ENCODE data around the gene UNKL.

The UNKL gene

DNA sequence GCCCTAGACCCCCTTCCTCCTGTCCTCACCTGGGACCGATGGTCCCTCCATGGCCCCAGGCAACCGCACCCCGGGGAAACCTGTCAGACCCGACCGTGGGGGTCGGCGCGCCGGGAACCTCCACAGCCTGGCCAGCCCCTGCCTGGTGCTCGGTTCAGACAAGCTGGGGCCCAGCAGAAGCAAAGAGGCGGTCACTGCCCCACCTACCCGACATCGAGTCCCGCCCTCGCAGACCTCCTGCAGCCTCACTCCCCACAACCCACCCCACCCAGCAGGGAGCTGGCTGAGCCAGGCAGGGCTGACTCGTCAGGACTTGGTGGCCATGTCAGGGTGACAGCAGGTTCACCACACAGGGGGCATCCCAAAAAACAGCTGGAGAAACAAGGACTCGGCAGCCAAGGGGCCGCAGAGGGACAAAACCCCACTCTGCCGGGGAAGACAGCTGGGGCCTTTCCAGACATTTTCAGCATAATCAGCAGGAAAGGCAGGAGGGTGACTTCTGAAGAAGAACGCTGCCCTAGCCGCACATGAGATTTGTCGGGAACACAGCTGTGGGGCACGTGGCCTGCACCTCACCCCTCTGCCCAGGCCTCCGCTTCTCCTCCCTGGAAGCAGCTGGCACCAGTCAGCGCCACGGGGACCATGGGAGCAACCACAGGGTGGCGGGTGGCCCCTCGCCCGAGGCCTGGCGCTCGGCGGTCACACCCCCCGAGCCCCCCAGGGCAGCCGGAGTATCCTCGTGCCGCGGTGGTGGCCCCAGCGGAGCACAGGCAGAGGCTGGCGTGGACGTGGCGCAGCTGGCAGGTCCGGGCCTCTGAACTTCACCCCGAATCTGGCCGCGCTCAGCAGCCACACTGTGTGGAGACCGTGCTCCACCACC is 39.8 kb downstream of the UNKL start:
- no peak for DNase-seq

DNA sequence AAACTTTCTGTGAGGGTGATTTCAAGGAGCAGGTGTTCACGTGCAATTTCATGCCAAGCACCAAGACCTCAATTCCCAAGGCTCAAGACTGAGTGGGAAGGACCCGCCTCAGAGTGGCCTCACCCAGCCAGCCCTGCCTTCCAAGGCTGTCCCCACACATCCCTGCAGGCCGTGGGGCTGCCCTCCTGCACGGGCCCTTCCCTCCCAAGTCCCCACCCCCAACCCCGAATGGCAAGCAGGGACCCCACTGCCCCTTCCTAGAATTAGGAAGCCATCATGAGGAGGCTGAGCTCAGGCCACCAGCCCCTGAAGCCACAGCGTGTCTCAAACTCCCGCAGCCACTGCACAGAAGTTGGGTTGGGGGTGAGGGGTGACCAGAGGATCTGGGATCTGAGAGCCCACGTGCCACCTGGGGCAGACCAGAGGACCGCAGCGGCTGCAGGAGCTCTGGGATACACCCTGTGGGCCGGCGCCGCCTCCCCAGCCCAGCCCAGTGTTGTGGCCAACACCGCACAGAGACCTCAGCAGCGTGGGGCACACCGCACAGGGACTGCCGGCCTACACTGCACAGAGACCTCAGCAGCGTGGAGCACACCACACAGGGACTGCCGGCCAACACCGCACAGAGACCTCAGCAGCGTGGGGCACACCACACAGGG is 42.1 kb downstream of the UNKL start:
- DNase-seq = no peak

DNA sequence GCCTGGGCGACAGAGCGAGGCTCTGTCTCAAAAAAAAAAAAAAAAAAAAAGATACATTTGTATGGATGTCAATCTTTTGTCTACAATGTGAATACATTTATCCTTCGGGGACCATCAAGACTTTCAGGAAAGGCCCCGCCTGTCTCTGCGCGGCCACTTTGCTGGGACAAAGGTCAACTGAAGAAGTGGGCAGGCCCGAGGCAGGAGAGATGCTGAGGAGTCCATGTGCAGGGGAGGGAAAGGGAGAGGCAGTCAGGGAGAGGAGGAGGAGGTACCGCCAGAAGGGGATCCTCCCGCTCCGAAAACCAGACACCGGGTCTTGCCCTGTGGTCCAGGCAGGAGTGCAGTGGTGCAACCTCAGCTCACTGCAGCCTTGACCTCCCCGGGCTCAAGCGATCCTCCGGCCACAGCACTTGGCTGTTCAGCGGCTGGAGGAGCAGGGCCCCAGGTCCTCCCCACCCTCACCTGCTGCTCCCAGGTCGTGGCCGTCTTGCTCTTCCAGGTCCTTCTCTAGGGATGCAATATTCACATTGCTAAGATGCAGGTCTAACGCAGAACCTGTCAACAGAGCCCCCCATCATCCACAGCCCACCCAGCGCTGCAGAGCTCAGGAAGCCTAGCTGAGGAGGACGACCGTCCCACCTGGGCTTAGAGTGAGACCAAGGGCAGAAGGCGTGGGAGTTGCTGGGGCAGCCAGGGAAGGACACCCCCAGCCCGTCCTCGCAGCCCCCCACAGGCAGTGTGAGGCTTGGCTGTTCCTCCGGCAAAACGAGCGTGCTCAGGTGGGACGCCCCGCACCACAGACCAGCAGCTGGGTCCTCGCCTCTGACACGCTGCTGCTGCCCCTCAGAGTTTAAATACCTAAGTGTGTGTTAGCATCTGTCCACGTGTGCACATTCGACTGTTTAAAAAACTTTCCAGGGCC is 43.2 kb downstream of the UNKL start:
- no peak for DNase-seq

DNA sequence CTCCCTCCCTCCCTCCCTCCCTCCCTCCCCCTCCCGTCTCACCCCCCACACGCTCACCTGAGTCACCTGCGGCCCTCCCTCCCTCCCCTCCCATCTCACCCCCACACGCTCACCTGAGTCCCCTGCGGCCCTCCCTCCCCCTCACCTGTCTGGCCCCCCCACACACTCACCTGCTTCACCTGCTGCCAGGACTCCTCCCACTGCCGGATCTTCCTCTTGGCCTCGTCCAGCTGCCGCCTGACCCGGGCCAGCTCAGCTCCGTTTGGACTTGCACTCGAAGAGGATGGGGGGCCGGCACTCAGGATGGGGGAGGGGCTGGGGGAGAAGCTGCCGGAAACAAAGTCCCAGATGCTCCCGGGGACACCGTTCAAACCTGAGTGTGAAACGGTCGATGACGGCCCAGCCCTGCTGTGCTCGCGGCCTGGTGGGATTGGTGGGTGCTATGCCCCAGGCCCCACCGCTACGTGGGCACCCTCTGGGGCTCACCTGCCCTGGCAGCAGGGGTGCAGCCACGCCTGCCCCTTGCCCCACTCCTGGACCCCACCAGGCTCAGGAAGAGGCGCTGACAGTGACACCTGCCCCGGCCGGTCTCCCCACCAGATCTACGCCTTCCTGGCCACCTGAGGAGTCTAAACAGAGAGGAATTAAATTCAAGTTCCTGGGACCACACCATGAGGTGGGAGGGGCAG is 46.9 kb downstream of the UNKL start:
- DNase-seq = no peak

GRCh38 chr16:1366712-1367299 is 47.7 kb downstream of the UNKL start:
- DNase-seq = no peak

DNA sequence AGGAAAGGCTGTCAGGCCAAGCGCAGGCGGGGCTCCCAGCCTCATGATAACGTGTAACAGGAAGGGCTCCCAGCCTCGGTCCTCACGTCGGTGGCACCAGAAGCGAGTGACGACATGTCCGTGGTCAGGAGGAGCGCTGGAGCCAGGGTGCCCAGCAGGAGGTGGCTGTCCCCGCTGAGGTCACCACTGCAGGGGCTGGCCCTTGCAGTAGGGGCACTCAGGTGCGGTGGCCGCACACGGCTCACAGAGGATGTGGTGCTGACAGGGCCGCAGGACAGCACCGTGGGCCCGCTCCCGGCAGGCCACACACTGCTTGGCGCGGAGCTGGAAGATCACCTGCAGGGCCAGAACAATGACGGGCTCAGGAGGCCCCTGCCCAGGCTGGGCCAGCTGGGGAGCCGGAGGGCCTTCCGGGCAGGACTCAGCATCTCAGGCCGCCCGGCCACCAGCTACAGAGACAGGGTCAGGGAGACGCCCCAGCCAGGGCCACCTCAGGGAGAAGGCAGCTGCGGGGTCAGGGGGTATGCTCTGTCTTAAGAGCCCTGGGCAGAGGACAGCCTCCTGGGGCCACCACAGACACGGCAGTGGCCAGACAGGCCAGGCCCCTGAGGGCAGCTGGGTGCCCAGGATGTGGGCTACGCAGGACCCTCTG is 48.3 kb downstream of the UNKL start:
- DNase-seq = no peak

- no peak for DNase-seq
These were observed 50.0 kb downstream of the UNKL start for GRCh38 chr16:1364510-1364909.

DNA sequence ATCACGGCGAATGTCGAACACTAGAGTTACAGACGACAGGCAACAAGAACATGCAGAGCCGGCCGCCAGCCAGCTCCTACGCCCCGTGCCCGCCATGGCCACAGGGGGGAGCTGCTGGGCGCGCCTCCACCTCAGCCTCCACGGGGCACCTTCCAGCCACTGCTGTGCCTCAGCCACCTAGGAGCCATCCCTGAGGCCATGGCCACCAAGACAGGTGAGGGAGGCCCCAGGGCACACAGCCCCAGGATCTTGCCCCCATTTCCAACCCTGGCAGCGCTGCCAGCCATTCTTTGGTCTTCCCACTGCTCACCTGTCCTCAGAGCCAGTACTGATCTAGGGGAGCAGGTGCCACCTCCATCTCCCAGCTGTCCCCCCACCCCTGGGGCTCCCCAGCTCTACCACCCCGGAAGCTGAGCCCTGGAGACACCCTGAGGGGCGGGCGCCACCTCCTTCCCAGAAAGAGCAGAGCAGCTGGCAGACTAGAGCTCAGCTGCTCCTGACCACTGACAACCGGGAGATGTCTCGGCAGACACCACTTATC is 50.9 kb downstream of the UNKL start:
- no peak for DNase-seq

GRCh38 chr16:1362807-1363206 is 51.7 kb downstream of the UNKL start:
- DNase-seq = no peak

DNA sequence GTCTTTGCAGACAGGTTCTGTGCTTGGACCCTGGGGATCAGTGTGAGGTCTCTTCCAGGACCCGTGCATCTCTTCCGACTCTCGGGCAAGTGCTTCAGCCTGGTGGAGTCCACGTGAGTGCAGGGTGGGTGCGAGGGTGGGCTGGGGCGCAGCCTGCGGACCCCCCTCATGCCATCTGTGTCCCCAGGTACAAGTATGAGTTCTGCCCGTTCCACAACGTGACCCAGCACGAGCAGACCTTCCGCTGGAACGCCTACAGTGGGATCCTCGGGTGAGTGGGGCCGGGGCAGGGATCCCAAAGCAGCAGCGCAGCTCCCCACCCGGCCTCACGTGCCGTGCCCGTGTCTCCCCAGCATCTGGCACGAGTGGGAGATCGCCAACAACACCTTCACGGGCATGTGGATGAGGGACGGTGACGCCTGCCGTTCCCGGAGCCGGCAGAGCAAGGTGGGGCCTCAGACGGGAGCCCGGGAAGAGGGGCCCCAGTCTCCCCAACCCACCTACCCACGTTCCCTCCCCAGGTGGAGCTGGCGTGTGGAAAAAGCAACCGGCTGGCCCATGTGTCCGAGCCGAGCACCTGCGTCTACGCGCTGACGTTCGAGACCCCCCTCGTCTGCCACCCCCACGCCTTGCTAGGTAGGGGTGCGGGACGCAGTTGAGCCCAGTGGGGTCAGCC is 52.7 kb downstream of the UNKL start:
- DNase-seq = no peak

DNA sequence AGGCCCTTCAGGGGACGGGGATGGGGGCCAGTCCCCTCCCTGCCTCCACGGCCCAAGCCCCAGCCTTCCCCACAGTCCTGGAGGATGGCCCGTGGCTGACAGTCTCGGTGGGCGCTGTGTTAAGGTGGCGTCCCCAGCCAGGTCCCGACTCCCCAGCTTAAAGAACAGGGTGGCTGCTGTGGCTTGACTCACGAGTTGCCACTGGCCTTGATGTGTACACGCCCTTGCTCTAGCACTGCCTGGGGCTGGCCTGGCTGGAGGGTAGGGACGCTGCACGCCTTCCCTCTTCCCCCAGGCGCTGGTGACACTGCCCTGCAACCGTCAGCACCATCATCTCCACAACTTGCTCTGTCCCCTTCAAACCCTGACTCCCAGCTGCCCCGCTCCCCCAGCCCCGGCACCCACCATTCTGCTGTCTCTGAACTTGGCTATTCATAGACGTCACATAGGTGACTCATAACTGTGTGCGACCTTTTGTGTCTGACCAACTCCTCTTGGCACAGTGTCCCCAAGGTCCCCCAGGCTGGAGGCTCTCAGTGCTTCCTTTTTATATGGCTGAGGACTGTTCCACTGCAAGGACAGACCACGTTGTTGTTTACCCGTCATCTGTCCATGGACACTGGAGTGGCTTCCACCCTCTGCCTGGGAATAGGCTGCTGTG is 56.5 kb downstream of the UNKL start:
- no peak for DNase-seq

- no peak for DNase-seq
These were observed 58.2 kb downstream of the UNKL start for GRCh38 chr16:1356061-1356900.

GRCh38 chr16:1355591-1355990 is 58.9 kb downstream of the UNKL start:
- no peak for DNase-seq

DNA sequence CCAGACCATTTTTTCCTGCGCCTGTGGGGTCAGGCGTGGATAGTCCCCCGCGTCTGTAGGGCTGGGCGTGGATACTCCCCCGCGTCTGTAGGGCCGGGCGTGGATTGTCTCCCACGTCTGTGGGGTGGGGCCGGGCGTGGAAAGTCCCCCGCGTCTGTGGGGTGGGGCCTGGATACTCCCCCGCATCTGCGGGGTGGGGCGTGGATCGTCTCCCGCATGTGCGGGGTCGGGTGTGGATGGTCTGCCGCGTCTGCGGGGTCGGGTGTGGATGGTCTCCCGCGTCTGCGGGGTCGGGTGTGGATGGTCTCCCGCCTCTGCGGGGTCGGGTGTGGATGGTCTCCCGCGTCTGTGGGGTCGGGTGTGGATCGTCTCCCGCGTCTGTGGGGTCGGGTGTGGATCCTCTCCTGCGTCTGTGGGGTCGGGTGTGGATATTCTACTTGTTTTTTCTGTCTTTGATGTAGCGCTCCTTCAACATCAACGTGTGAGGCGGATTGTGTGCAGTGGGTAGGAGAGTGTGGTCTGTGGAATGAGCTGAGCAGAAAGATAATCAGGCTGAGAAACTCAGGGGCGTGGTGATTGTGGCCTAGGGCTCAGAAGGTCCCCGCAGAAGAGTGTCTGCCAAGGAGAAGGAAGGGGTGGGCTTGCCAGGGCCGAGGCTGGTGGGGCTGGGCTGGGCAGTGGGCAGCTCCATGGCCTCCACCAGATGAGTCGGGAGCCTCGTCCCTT is 59.5 kb downstream of the UNKL start:
- DNase-seq = no peak

GRCh38 chr16:1351582-1352362 is 62.7 kb downstream of the UNKL start, which contains the start of the genes GNPTG and TSR3:
TSS of gene GNPTG (plus strand) at chr16:1351931. CDS start at chr16:1351966, 35 bp downstream.
TSS of gene TSR3 (minus strand) at chr16:1351878. CDS start at chr16:1351804, 74 bp downstream.
- peak; percentile 89 for DNase-seq

GRCh38 chr16:1351215-1351581 is 63.3 kb downstream of the UNKL start:
- no peak for DNase-seq

GRCh38 chr16:1350691-1351090 is 63.8 kb downstream of the UNKL start:
- DNase-seq = no peak

DNA sequence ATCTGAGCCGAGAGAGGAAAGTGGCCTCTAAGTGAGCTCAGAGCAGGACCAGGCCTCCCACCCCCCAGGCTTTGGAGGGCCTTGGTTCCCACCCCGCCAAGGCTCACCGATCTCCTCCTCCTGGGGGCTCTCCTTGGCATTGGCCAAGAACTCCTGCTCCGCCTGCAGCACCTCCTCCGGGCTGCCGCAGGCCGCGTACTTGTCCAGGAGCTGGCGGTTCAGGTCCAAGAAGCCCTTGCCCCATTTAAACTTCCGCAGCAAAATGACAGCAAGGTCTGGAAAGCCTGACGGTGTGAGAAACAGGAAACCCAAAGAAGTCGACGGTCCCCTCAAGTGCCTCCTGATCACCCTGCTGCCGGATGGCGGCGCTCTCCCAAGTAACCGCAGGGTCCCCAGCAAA is 64.6 kb downstream of the UNKL start:
- DNase-seq = no peak
